MM.1S (cell line): ENCODE measurements around the gene ACAP1.

ENCODE experiments used
- DNase-seq: peaks from one replicate; pipeline ENCODE4 v3.0.0-alpha.2; 2015
- H2AFZ ChIP-seq: fragments of 300-600 bp; sonication (generic); 2 replicates; pipeline ENCODE4 v1.6.0; 2016; ENCODE audit warnings: antibody characterized with exemption, low read length
- H3F3A ChIP-seq: fragments of 300-600 bp; sonication (generic); 2 replicates; pipeline ENCODE4 v1.6.1; 2016; ENCODE audit warnings: mild to moderate bottlenecking, antibody characterized with exemption, low read length, moderate library complexity, mixed read lengths; ENCODE audit not compliant: insufficient read depth
- H3K27ac ChIP-seq: fragments of 300-600 bp; sonication (generic); 2 replicates; pipeline ENCODE4 v1.5.1; 2016; ENCODE audit warnings: mild to moderate bottlenecking, low read length
- H3K27me3 ChIP-seq: fragments of 300-600 bp; sonication (generic); replicated peaks from 2 replicates; pipeline ENCODE4 v1.6.0; 2016; ENCODE audit warnings: low read length; ENCODE audit not compliant: insufficient read depth
- H3K36me3 ChIP-seq: fragments of 300-600 bp; sonication (generic); replicated peaks from 2 replicates; pipeline ENCODE4 v1.6.1; 2016; ENCODE audit warnings: mild to moderate bottlenecking, low read length, mixed read lengths; ENCODE audit not compliant: insufficient read depth
- H3K4me1 ChIP-seq: fragments of 300-600 bp; sonication (generic); 2 replicates; pipeline ENCODE4 v1.6.1; 2016; ENCODE audit warnings: low read length, mixed read lengths
- H3K4me2 ChIP-seq: fragments of 300-600 bp; sonication (generic); 2 replicates; pipeline ENCODE4 v1.6.0; 2016; ENCODE audit warnings: low read depth, low read length
- H3K4me3 ChIP-seq: fragments of 300-600 bp; sonication (generic); 2 replicates; pipeline ENCODE4 v1.5.1; 2016; ENCODE audit warnings: low read length, mixed read lengths
- H3K79me2 ChIP-seq: fragments of 300-600 bp; sonication (generic); 2 replicates; pipeline ENCODE4 v1.6.1; 2016; ENCODE audit warnings: mixed run types, low read length, mixed read lengths
- H3K9ac ChIP-seq: fragments of 300-600 bp; sonication (generic); 2 replicates; pipeline ENCODE4 v1.6.1; 2016; ENCODE audit warnings: low read length, mixed read lengths
- H3K9me2 ChIP-seq: fragments of 300-600 bp; sonication (generic); replicated peaks from 2 replicates; pipeline ENCODE4 v1.6.1; 2016; ENCODE audit warnings: mild to moderate bottlenecking, low read length, mixed read lengths; ENCODE audit not compliant: insufficient read depth
- H3K9me3 ChIP-seq: fragments of 300-600 bp; sonication (generic); replicated peaks from 2 replicates; pipeline ENCODE4 v1.6.1; 2016; ENCODE audit warnings: mild to moderate bottlenecking, low read length, mixed read lengths; ENCODE audit not compliant: insufficient read depth
- H4K20me1 ChIP-seq: fragments of 300-600 bp; sonication (generic); 2 replicates; pipeline ENCODE4 v1.6.1; 2016; ENCODE audit warnings: mild to moderate bottlenecking, low read length, moderate library complexity, mixed read lengths; ENCODE audit not compliant: insufficient read depth
- CTCF ChIP-seq: fragments of 300-600 bp; sonication (generic); IDR thresholded peaks from 2 replicates; pipeline ENCODE4 v1.5.1; 2016; ENCODE audit warnings: antibody characterized with exemption, low read length, mixed read lengths
- EZH2 ChIP-seq: fragments of 300-600 bp; sonication (generic); optimal IDR thresholded peaks from 2 replicates; pipeline ENCODE3; 2017; ENCODE audit warnings: low read depth, mild to moderate bottlenecking, antibody characterized with exemption, low read length, mixed read lengths
- EZH2phosphoT487 ChIP-seq: fragments of 300-600 bp; sonication (generic); IDR thresholded peaks from 2 replicates; pipeline ENCODE4 v1.6.1; 2018; ENCODE audit warnings: antibody characterized with exemption, low read length

ACAP1 gene

GRCh38 chr17:7340179-7340578 lies 3.9 kb downstream of the ACAP1 start:
- H3K36me3 ChIP-seq, result no peaks in the 10 kb centered on the region
- peaks cover 3% of the 10 kb centered on the region; the same call in 1 of the 2 replicates for H3K4me1 ChIP-seq
- 0 out of 2 replicates have a peak, but pooled peaks cover 3% of the 10 kb centered on the region for H3F3A ChIP-seq
- H3K4me2 ChIP-seq, result no peak overlapping the region
- H4K20me1 ChIP-seq, result no peaks in the 10 kb centered on the region
- H3K9ac ChIP-seq, result no peak overlapping the region
- no peak overlapping the region for H2AFZ ChIP-seq
- TF ChIP-seq EZH2 (no peak), CTCF (no peak), EZH2phosphoT487 (no peak)
- H3K9me3 ChIP-seq, result no peaks in the 10 kb centered on the region
- no peak overlapping the region for H3K27ac ChIP-seq
- H3K79me2 ChIP-seq, result peaks cover 24% of the 10 kb centered on the region
- no peak overlapping the region for H3K4me3 ChIP-seq
- no peaks in the 10 kb centered on the region for H3K27me3 ChIP-seq
- DNase-seq, result no peak
- H3K9me2 ChIP-seq, result no peaks in the 10 kb centered on the region

- Histone ChIP-seq H3K79me2 (peaks cover 18% of the 10 kb centered on the region), H3K9ac (no peak overlapping the region), H3K4me3 (no peak overlapping the region), H3K36me3 (no peaks in the 10 kb centered on the region), H3K9me2 (no peaks in the 10 kb centered on the region), H3F3A (0 out of 2 replicates have a peak, but pooled peaks cover 3% of the 10 kb centered on the region), H3K4me2 (no peak overlapping the region), H3K27ac (no peak overlapping the region), H2AFZ (no peak overlapping the region), H3K4me1 (no peaks in the 10 kb centered on the region), H3K27me3 (no peaks in the 10 kb centered on the region), H4K20me1 (no peaks in the 10 kb centered on the region), H3K9me3 (no peaks in the 10 kb centered on the region)
- DNase-seq, result no peak
- TF ChIP-seq EZH2phosphoT487, result no peak
- no peak for TF ChIP-seq EZH2
- no peak for TF ChIP-seq CTCF
Measured at GRCh38 chr17:7341842-7342241, 5.5 kb downstream of the ACAP1 start.

GRCh38 chr17:7343250-7343649 lies 6.9 kb downstream of the ACAP1 start:
- no peak overlapping the region for H3K9ac ChIP-seq
- no peak overlapping the region for H2AFZ ChIP-seq
- H3K4me2 ChIP-seq, result no peak overlapping the region
- no peaks in the 10 kb centered on the region for H3K36me3 ChIP-seq
- no peaks in the 10 kb centered on the region for H3F3A ChIP-seq
- H3K9me3 ChIP-seq, result no peaks in the 10 kb centered on the region
- H3K9me2 ChIP-seq, result no peaks in the 10 kb centered on the region
- no peaks in the 10 kb centered on the region for H3K27me3 ChIP-seq
- no peak for DNase-seq
- H3K79me2 ChIP-seq, result 0 out of 2 replicates have a peak, but pooled peaks cover 6% of the 10 kb centered on the region
- no peak overlapping the region for H3K4me3 ChIP-seq
- TF ChIP-seq CTCF, result no peak
- no peak for TF ChIP-seq EZH2
- TF ChIP-seq EZH2phosphoT487, result no peak
- H3K4me1 ChIP-seq, result no peaks in the 10 kb centered on the region
- H4K20me1 ChIP-seq, result no peaks in the 10 kb centered on the region
- no peak overlapping the region for H3K27ac ChIP-seq
